HG02588 (cell line): ENCODE data around the gene RGS10.

Source experiments
- ATAC-seq: cut with Tn5 transposase; IDR thresholded peaks from one replicate; pipeline ENCODE4 v1.9.1; 2021; ENCODE audit warnings: mild to moderate bottlenecking, moderate library complexity; ENCODE audit not compliant: unreplicated experiment

The RGS10 gene

DNA sequence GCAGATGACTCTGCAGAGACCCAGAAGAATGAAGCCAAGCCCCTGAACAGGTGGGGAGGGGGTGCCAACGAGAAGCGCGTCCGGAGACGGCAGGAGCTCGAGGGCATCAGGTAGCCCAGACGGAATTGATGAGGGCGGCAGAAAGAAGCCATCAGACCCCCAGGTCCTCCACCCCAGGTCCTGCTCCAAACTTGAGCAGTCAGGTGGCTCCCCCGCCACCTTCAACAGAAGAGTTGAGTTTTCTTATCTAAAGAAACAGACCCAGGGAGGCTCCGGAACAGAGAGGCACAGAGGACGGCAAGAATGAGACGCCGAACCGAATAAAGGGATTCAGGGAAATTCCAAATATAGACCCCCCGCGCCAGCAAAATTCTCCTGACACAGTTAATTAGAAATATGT is 22.2 kb downstream of the RGS10 start:
- no peak for ATAC-seq

DNA sequence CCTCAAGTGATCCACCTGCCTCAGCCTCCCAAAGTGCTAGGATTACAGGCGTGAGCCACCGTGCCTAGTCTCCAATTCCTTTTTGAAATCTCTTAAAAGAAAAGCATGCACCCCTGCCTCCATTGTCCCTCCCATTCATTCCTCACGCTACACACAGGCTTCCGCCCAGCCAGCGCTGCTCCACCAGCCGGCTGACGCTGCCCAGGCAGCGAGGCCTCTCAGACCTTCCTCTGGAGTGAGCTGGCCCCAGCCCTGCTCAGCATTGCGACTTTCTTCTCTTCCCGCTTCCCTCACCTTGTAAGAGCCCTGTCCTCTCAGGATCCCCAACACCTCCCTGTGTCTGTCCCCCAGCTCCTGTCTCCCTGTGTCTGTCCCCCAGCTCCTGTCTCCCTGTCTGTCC is 23.6 kb downstream of the RGS10 start:
- ATAC-seq: no peak

DNA sequence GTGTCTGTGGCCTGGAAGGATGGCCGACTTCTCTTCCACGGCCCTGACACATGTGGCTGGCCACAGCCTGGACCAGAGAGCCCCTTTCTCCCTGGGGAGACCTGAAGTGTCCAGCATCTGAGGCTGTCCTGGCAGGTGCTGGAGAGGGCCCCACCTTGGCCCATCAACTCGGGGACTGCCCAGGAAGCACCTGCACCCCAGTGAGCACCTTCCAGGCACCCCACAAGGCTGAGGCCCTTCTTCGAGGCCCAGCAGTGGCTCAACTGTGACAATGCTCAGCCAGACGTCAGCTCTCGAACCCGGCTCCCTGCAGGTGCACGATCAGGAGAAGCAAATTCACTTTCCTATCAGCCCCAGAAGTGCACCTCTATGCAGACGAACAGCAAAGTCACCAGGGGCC is 24.3 kb downstream of the RGS10 start:
- peak; percentile 20 for ATAC-seq

DNA sequence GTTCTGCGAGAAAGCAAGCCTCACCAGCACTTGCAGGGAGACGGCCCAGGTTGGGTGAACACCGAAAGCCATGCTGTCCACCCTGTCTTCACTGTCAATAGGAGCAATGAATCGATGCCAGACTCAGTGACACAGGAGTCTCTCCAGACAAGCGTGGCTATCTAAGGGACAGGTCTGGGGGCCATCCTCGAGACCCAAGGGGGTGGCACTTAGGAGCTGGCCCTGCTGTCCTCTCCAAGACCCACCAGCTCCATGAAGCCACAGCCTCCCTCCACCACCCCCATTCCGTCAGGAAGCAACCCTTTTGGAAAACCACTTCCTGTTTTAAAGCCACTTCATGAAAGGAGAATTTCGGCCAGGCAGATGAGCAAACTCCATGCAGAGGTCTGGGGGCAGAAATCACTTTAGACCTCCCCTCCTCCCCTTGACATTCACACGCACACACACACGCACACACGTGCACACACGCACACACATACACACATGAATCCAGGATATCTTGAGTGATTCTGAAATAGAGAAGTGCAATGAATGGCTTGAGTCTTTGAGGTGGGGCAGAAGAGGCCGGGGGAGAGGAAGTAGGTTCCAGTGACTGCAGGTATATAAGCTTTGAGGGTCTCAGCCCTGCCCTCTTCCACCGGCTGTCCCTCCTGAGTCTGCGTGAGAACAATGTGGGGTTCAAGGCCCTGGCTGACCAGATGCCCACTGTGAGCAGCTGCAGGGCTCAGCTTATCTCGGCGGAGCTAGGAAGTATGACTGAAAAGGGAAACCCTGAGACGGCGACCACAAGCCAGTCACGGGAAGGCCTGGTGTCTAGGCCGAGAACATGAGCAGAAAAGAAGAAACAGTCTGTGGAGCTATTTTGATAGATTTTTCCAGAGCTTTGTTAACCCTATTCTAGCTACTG is 25.0 kb downstream of the RGS10 start:
- ATAC-seq: peak; percentile 53

DNA sequence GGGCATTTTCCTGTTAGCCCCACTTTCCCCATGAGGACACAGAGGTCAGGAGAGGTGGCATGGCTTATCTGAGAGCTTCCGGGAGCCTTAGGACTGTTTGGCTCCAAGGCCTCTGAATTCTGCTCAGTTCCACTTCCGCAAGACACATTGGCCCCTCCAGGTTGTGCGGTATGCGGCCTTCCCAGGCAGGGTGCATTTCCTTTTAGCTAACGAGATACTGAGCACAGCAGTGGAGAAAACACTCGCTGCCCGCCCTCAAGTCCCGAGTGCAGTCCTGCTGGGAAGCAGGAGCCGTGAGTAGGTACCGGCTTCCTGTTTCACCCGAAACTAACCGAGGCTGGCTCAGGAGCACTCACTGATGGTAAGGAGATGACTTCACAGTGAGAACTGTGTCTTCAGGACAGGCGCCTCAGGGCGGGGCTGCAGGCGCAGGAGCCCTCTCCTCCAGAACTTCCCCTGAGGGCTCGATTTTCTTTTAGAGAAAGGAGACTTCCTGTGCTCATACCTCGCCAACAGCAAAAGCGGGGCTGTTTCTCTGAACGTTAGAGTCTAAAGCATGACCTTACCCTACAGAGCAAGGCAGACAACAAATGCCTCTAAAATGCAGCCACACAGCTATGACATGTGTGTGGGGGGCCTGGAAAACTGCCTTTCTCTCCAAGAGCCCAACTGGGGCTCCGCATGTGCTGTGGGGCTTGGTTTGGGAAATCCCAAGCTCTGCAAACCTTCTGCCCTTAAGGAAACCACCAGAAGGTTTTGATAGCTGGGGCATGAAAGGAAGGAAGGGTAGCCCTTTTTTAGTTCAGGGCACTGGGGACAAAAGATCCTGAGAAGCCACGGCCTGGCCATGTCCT is 25.9 kb downstream of the RGS10 start:
- ATAC-seq: peak; percentile 75

DNA sequence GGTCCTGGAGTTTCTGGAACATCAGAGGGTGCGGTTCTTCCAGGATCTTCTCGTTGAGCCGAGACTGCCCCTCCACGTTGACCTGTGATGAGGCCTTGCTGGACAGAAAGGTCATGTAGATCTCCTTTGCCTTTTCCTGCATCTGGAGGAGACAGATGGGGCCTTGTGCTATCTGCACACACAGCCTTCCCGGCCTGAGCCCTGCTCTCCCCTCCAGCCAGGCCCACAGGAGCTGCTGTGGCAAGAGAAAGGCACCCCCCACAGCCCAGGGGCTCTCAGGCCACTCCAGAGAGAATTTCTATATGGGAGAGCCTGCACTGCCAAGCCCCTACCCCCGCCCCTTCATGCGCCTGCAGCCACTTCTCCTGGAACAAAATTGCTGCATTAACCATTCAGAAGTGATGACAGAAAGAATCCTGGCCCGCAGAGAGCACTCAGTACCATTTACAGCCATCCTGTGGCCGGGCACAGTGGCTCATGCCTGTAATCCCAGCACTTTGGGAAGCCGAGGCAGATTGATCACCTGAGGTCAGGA is 26.9 kb downstream of the RGS10 start:
- no peak for ATAC-seq

DNA sequence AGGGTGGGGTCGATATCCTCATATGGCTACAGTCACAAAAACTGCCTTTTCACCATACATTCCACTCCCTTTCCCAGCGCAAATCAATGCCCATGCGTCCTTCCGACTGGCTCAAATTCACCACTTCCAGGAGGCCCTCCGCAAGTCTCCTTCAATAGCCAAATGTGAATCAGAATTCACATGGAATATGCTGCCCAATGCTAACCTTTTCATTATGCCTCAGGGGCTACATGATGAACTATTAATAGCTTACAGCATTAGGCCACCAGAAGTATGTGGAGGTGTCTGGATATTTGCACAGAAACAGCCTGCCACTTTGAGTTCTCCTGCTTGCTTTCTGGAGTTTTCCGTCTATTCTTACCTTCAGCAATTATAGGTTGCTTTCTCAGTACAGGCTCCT is 27.7 kb downstream of the RGS10 start:
- ATAC-seq: no peak

DNA sequence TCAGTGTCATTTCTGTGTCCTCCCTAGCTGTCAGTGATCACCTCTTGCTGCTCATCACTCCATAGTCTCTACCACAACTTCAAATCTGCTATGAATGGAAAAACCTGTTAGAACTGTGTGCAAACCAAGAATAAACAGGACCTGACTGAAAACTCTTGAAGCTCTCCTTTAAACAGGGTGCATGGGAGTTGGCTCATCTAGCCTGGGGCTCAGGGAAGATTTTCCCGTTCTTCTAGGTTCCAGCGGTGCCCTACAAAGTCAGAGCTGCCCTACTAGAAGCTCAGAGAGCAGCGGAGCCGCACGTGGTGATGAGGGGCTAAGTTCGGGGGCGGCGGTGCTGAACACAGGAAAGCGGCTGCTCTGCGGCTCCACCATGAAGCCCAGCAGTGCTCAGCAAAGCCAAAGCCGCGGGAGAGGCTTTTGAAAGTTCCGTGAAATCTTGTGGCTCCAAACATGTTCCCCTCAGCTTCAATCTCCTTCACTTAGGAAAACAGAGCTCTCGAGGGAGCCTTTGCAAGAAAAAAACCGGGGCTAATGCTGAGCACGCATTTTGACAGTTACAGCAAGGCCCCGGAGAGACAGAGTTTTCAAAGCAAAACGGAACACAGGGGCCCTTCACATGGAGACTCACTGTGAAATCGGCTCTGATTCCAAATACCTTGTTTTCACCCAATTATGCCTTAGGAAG is 30.5 kb downstream of the RGS10 start:
- ATAC-seq: no peak

DNA sequence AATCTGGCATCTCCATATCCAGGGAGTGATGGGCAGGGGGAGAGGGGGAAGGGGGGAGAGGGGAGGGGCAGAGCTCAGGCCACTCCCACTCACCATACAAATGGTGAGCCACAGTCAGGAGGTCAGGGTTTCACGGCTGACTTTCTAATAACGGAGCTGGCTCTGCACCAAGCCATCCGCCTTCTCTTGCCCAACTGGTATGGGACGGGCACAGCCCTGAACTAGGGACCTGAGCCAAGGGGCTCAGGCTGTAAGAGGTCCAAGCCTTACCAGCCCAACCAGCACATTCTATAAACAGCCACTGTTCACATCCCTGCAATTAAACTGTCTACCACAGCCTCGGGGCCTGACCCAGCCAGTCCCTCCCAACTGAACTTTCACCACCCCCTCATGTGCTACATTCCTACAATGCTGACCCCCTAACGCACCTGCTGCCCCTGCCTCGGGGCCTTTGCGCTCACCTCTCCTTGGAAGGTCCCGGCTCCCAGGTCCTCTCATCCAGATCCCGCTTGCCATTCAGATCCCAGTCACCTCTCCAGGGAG is 32.5 kb downstream of the RGS10 start:
- no peak for ATAC-seq

DNA sequence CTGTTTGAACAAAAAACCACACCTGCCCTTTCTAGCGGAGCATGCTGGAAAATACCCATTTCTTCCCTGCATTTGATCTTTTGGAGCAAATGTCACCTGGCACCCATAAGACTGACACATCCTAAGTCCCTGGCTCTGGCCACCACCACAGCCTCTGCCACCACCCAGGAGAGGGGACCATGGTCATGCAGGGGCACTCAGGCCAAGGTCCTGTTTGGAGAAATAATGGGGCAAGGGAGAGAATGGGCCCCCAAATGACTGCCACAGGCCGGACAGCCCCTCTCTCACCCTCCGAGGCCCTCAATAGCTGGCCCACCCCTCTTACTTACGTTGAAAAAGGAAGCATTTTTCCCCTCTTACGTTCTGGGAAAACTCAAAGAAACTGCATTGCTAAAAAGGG is 35.4 kb downstream of the RGS10 start:
- ATAC-seq: no peak

DNA sequence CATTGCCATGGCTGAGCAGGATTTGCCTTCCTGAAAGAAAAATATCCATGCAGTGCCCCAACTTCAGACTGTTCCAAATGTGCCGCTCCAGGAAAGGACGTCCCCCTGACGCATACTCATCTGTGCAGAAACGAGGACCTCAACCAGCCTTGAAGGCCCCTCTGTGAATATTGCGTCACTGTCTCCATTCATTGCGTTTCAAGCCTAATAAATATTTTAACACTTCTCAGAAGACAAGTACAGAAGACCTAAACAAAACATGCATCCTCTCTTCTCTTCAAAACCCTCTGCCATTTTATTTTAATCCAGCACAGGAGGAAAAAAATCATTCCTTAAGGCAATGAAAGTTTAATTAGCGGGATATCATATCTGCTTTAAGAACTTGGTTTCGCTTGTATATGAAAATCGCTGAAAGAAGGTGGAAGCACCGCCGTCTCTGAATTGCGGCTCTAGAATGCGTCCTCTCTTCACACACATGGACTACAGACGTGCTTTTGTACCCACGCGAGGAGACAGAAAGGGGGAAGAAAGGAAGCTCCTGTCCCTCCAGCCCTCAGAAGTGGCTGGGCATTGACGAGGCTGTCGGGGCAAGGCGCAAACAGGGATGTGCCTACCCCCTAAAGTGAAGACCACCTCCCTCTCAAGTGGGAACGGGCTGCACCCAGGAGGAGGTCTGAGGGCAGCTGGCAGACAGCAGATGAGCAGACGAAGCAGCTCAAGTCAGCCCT is 36.8 kb downstream of the RGS10 start:
- no peak for ATAC-seq

DNA sequence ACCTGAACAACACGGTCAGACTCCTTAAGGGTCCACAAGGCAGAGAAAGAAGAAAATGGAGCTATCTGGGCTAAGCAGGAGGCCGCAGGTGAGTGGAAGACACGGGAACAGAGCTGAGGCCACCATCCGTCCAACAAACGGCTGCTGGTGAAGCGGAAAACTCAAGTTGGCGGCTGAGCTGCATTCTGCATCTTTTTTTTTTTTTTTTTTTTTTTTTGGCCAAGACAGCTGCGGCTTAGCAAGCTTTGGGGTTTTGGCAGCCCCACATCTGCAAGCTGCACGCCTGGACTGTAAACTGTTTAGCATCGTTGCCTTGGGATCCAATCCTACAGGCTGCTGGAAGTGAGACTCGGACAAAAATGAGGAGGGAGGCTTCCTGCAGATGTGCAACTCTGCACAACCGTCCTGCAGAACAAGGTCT is 37.4 kb downstream of the RGS10 start:
- ATAC-seq: no peak

DNA sequence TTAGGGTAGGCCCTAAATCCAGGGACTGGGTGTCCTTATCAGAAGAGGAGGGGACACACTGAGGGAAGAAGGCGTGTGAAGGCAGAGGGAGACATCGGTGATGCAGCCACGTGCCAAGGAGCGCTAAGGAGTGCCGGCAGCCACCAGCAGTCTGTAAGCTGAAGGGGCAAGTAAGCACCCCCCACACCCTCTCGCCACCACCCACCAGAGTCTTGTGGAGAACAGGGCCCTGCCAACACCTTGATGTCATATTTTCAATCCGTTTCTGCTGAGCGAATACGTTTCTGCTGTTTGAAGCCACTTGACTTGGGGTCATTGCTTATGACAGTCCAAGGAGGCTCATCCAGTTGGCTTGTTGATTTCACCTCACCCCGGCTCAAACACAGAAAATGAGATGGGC is 37.9 kb downstream of the RGS10 start:
- no peak for ATAC-seq

DNA sequence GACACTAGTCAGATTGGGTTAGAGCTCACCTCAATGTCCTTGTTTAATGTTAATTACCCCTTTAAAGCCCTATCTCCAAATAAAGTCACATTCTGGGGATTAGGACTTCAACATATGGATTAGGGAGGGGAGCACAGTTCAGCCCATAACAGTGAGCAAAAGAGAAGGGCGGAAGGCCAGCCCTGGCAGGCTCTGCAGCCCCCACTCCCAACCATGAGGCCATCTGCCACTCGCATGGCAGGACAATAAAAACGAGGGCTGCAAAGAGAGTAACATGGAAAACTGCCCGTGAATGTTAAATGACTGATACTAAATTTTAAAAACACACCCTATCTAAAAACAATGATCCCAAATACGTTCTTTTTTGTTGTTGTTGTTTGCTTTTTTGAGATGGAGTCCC is 38.7 kb downstream of the RGS10 start:
- no peak for ATAC-seq

DNA sequence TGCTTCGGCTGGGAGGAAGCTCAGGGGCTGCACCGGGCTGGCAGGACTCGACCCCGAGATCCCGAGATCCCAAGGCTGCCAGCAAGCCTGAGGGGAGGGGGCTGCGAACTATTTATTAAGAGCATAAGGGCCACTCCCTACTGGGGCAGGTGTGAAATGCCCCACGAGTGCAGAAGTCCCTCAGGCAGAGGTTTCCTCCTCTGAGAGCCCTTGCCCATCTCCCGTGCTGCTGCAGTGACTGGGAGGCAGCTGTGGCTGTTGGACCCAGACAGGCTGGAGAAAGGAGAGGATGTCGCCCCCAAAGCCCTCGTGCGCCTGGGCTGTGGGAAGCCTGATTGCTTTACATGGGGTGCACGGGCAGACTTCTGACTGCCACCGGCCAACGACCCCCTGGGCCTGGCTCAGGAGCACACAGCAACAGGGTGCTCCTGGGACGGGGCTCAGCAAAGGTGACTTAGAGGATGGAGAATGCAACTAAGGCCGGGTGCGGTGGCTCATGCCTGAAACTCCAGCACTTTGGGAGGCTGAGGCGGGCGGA is 39.8 kb downstream of the RGS10 start:
- ATAC-seq: no peak

DNA sequence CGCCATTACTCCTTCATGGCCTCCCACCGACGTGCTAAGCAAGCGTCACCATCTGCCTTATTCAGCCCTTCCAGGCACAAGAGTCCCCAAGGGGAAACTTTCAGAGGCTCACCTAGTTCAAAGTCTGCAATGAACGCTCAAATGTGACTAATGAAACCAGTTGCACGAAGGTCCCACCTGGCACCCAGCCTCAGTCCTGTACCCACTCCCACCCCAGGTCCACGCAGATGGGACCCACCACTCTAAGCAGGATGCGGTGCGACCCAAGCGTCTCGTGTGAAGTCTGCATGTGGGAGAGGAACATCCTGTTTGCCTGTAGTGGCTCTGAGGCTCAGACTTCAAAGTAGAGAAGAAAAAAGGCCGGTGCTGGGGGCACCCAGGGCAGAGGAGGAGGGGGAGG is 40.3 kb downstream of the RGS10 start:
- ATAC-seq: no peak

DNA sequence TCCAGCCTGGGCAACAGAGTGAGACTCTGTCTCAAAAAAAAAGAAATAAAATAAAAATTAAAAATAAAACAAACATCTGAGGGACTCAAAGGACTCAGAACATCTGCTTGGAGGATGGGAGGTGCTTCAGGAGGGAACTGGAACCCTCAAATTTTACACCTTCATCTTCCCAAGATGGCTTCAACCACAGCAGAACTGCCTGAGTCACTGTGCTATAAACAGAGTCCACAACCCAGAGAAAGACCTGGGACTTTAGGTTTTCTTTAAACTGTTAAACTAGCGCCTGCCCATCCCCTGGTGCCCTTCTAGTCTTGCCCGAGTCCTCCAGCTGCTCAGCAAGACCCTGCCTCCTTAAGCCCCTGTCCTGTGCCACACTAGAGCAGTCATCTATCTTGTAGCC is 40.8 kb downstream of the RGS10 start:
- no peak for ATAC-seq

DNA sequence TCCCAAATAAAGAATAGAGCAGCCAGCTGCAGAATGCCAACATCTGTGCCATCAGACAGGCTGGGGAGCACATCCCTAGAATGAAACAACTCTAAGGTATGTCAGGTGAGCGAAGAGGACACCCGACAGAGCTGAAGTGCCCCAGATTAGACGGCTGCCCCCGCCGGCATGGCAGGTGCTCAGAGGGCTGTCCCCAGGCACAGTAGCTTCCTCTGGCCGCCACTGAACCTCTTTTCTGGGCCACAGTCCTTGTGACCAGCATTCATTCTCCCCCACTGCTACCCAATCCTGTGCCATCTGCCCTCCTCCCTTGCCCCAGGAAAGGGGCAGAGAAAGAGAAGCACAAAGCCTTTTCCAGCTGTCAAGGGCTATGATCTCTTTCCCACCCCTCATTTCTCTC is 41.7 kb downstream of the RGS10 start:
- ATAC-seq: no peak

DNA sequence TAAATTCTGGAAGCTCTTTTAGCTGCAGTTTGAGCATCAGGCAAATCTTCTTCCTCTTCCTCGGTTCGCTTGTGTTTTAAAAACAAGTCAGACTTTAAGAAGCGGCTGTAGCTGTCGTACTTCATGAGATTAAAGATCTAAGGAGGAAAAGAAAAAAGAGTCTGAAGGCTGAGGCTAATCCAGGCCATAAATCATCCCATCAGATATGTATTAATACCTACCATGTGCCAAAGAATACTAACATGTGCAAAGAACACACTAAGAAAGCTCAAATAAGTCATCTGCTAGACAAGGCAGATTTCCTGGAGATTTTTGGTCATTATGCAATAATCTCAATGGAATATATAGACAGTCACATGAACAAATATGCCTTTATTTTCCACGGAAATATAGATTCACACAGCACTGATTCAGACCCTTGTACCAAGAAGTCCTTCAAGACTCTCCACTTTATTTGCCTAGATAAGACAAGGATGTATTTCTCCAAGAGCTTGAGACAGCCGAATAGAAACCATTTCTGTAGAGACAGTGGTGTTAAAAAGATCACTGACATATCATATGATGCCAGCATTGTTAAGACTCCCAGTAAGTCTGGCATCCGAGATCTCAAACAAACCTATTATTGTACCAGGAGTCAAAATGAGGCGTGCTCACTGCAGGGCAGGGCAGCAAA is 42.3 kb downstream of the RGS10 start:
- no peak for ATAC-seq

DNA sequence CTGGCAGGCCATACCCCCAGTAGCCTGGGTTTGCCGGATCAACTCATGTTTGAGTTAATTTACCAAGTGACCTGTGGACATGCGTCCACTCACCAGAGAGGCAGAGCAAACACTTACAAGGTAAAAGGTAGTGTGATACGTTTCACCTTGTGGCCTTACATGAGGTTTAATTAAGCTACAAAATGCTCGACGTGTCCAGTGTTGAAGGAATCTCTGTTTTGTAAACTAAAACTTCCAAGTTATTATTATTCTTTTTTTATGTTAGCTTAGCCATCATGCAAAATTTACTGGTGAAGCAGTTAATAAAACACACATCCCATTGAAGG is 42.9 kb downstream of the RGS10 start:
- ATAC-seq: no peak
